GM19468 (cell line): ENCODE results near the gene RPN2.

ENCODE experiments used
- ATAC-seq: cut with Tn5 transposase; IDR thresholded peaks from one replicate; pipeline ENCODE4 v1.9.1; 2021; ENCODE audit warnings: mild to moderate bottlenecking, moderate library complexity, moderate number of reproducible peaks; ENCODE audit not compliant: unreplicated experiment; ENCODE audit errors: extremely low read depth

The RPN2 gene

GRCh38 chr20:37179683-37180524, 774 bp downstream of the RPN2 start:
- ATAC-seq: no peak

GRCh38 chr20:37185686-37186085, 6.6 kb downstream of the RPN2 start:
- no peak for ATAC-seq

- no peak for ATAC-seq
These were observed 9.7 kb downstream of the RPN2 start for GRCh38 chr20:37188787-37189186.

GRCh38 chr20:37189416-37190016, 10.4 kb downstream of the RPN2 start:
- no peak for ATAC-seq

GRCh38 chr20:37190354-37191112, 11.4 kb downstream of the RPN2 start:
- no peak for ATAC-seq

GRCh38 chr20:37192137-37192854, 13.2 kb downstream of the RPN2 start:
- ATAC-seq: no peak

GRCh38 chr20:37193226-37193625, 14.1 kb downstream of the RPN2 start:
- no peak for ATAC-seq

GRCh38 chr20:37193821-37194220, 14.7 kb downstream of the RPN2 start:
- no peak for ATAC-seq

- ATAC-seq: no peak
These were observed 15.7 kb downstream of the RPN2 start for GRCh38 chr20:37194621-37195417.

- ATAC-seq: no peak
These were observed 20.0 kb downstream of the RPN2 start for GRCh38 chr20:37198932-37199660.

GRCh38 chr20:37200376-37200775, 21.2 kb downstream of the RPN2 start:
- no peak for ATAC-seq

- no peak for ATAC-seq
These were observed 22.0 kb downstream of the RPN2 start for GRCh38 chr20:37200926-37201826.

- ATAC-seq: no peak
These were observed 22.7 kb downstream of the RPN2 start for GRCh38 chr20:37201827-37202162.

GRCh38 chr20:37202267-37202943, 23.3 kb downstream of the RPN2 start:
- no peak for ATAC-seq

- ATAC-seq: no peak
These were observed 24.9 kb downstream of the RPN2 start for GRCh38 chr20:37204056-37204455.

GRCh38 chr20:37205130-37205529, 26.0 kb downstream of the RPN2 start:
- ATAC-seq: no peak

GRCh38 chr20:37205794-37206193, 26.7 kb downstream of the RPN2 start:
- ATAC-seq: no peak

GRCh38 chr20:37207171-37207570, 28.0 kb downstream of the RPN2 start:
- no peak for ATAC-seq
